K562 (cell line): Measurements from ENCODE around the gene EXOC7. TPM values are rescaled to one million over a fixed set of nuclear protein-coding genes. Genes with fewer than 3 reads are reported as not detected.
A peak's percentile ranks its signal among the peaks of the same experiment; 100 is the strongest.

Experiments
- ARHGAP35 ChIP-seq: fragments of 450-650 bp; IDR thresholded peaks from 2 replicates; pipeline ENCODE4 v1.6.1; 2018; ENCODE audit not compliant: partially characterized antibody
- ARNT ChIP-seq, 2 experiments: fragments of 450-650 bp; IDR thresholded peaks; 2 replicates each; pipeline ENCODE4 v1.6.1; 2016; ENCODE audit warnings: mild to moderate bottlenecking in 1 of 2
- CBX8 ChIP-seq: fragments of 200-600 bp; sonication (generic); IDR thresholded peaks from 2 replicates; pipeline ENCODE4 v1.6.1; 2012; ENCODE audit warnings: borderline replicate concordance, mixed run types, low read depth, mild to moderate bottlenecking, moderate library complexity, mixed read lengths, low read length, control low read depth, inconsistent platforms; ENCODE audit not compliant: poor library complexity, severe bottlenecking; ENCODE audit errors: extremely low read depth
- CEBPG ChIP-seq, 3 experiments: fragments of 200-800 bp in 1 of 3; sonication (Bioruptor generic) in 1 of 3; sonication (generic) in 1 of 3; formaldehyde crosslinking in 1 of 3; IDR thresholded peaks in 2 of 3; conservative IDR thresholded peaks in 1 of 3; 2 replicates each; pipeline versions ENCODE4 v1.6.1 to v1.8.0; 2016 to 2022; ENCODE audit warnings: missing compliant biosample characterization in 2 of 3, missing genetic modification characterization in 2 of 3, mild to moderate bottlenecking in 1 of 3, missing genetic modification reagents in 1 of 3
- CXXC5 ChIP-seq: fragments of 250-450 bp; sonication (Bioruptor Pico); IDR thresholded peaks from 2 replicates; pipeline ENCODE4 v1.8.0; 2022; ENCODE audit warnings: inconsistent platforms, mild to moderate bottlenecking, moderate library complexity
- ELF2 ChIP-seq: fragments of 250-450 bp; sonication (Bioruptor Pico); IDR thresholded peaks from 2 replicates; pipeline ENCODE4 v1.5.0; 2021; ENCODE audit warnings: mild to moderate bottlenecking
- FOXK2 ChIP-seq, 2 experiments: fragments of 450-650 bp; IDR thresholded peaks in 1 of 2; conservative IDR thresholded peaks in 1 of 2; 2 replicates each; pipeline ENCODE4 v1.6.1; 2016; ENCODE audit warnings: low read depth in 2 of 2, mild to moderate bottlenecking in 1 of 2
- GABPA ChIP-seq: fragments of 200-800 bp; sonication (Bioruptor generic); conservative IDR thresholded peaks from 2 replicates; pipeline ENCODE4 v1.6.1; 2016; ENCODE audit warnings: low read depth, missing genetic modification characterization, missing compliant biosample characterization
- HDGF ChIP-seq: fragments of 450-650 bp; IDR thresholded peaks from 2 replicates; pipeline ENCODE4 v1.6.1; 2016
- MCM2 ChIP-seq: fragments of 450-650 bp; IDR thresholded peaks from 2 replicates; pipeline ENCODE4 v1.6.1; 2017; ENCODE audit warnings: low read depth, mild to moderate bottlenecking
- MCM5 ChIP-seq: fragments of 450-650 bp; IDR thresholded peaks from 2 replicates; pipeline ENCODE4 v1.6.1; 2016; ENCODE audit warnings: low read depth
- NCOA4 ChIP-seq: fragments of 450-650 bp; IDR thresholded peaks from 2 replicates; pipeline ENCODE4 v1.6.1; 2018; ENCODE audit warnings: mild to moderate bottlenecking; ENCODE audit not compliant: partially characterized antibody
- OTX1 ChIP-seq: fragments of 450-650 bp; formaldehyde crosslinking; IDR thresholded peaks from 2 replicates; pipeline ENCODE4 v1.4.0; 2022; ENCODE audit warnings: mild to moderate bottlenecking
- PHF8 ChIP-seq: fragments of 200-600 bp; sonication (generic); IDR thresholded peaks from 2 replicates; pipeline ENCODE4 v1.6.1; 2012; ENCODE audit warnings: mixed run types, mild to moderate bottlenecking, inconsistent platforms, low read length, moderate library complexity, borderline replicate concordance
- PPARD ChIP-seq: fragments of 250-450 bp; sonication (Bioruptor Pico); IDR thresholded peaks from 2 replicates; pipeline ENCODE4 v1.8.0; 2022; ENCODE audit warnings: inconsistent platforms, mild to moderate bottlenecking, moderate library complexity
- SP1 ChIP-seq: sonication (generic); formaldehyde crosslinking; IDR thresholded peaks from 2 replicates; pipeline ENCODE4 v1.8.1; 2022; ENCODE audit warnings: mild to moderate bottlenecking, missing genetic modification reagents
- TCF7 ChIP-seq: sonication (generic); IDR thresholded peaks from 2 replicates; pipeline ENCODE4 v1.6.1; 2016; ENCODE audit warnings: antibody characterized with exemption, borderline replicate concordance
- XRCC3 ChIP-seq: fragments of 450-650 bp; IDR thresholded peaks from 2 replicates; pipeline ENCODE4 v1.6.1; 2017; ENCODE audit warnings: mild to moderate bottlenecking, moderate library complexity
- YBX1 ChIP-seq: fragments of 450-650 bp; IDR thresholded peaks from 2 replicates; pipeline ENCODE4 v1.7.1; 2016; ENCODE audit warnings: mild to moderate bottlenecking
- ZBTB7A ChIP-seq: IDR thresholded peaks from 2 replicates; pipeline ENCODE4 v1.6.1; 2011; ENCODE audit warnings: low read depth, mild to moderate bottlenecking, low read length, moderate library complexity, borderline replicate concordance; ENCODE audit not compliant: control insufficient read depth
- ZC3H11A ChIP-seq: IDR thresholded peaks from 2 replicates; pipeline ENCODE4 v1.6.1; 2012; ENCODE audit warnings: low read depth, low read length, improper control_type of control experiment
- ZNF253 ChIP-seq: fragments of 250-450 bp; sonication (Bioruptor Pico); conservative IDR thresholded peaks from 2 replicates; pipeline ENCODE4 v1.6.1; 2021; ENCODE audit warnings: mild to moderate bottlenecking
- ZNF444 ChIP-seq: fragments of 250-450 bp; sonication (Bioruptor Pico); IDR thresholded peaks from 2 replicates; pipeline ENCODE4 v1.4.0; 2020; ENCODE audit warnings: mild to moderate bottlenecking, moderate library complexity
- ZNF445 ChIP-seq: fragments of 250-450 bp; sonication (Bioruptor Pico); IDR thresholded peaks from 2 replicates; pipeline ENCODE4 v1.4.0; 2020; ENCODE audit warnings: low read depth, mild to moderate bottlenecking, moderate library complexity
- ZNF57 ChIP-seq: fragments of 450-650 bp; formaldehyde crosslinking; IDR thresholded peaks from 2 replicates; pipeline ENCODE4 v1.4.0; 2020; ENCODE audit warnings: mild to moderate bottlenecking, moderate library complexity
- polyA plus RNA-seq, 8 experiments: library from polyadenylated mRNA; depleted of rRNA in 4 of 8; stranded (reverse) in 5 of 8; unstranded in 3 of 8; fragments of >200 nt; fragmentation: Nextera tagmentation in 2 of 8; fragmentation: Illumina TruSeq in 1 of 8; extraction: Ambion mirVana in 2 of 8; extraction: Trizol in 1 of 8; gene quantifications; 2 replicates each; pipeline versions ENCODE4 v1.2.1 to v1.2.3, GENCODE V29; 2011 to 2014; ENCODE audit warnings: inconsistent platforms in 1 of 8, missing spikeins in 1 of 8
- total RNA-seq, 7 experiments: library from RNA; depleted of rRNA in 6 of 7; stranded (reverse); fragments of >200 nt in 6 of 7; fragmentation: Illumina TruSeq in 2 of 7; extraction: Trizol in 2 of 7; gene quantifications; 2 replicates each; pipeline versions ENCODE4 v1.2.1 to v1.2.3, GENCODE V29; 2011 to 2021; ENCODE audit warnings: low replicate concordance in 1 of 7
- TF ChIP-seq, protein P1 (sequence below): fragments of 450-650 bp; conservative IDR thresholded peaks from 2 replicates; pipeline ENCODE4 v1.6.1; 2016; ENCODE audit warnings: missing genetic modification characterization, low read depth, mild to moderate bottlenecking, control low read depth, missing compliant biosample characterization
- TF ChIP-seq, protein P2 (sequence below): fragments of 450-650 bp; IDR thresholded peaks from 2 replicates; pipeline ENCODE4 v1.7.0; 2016; ENCODE audit warnings: borderline replicate concordance

Gene EXOC7
- total and polyA plus RNA-seq, 9 of the 15 experiments (the other 6 are each of a cell fraction or from before 2014, with no cell fraction given) = 18.6 to 57.0 (median 35.0) TPM

DNA sequence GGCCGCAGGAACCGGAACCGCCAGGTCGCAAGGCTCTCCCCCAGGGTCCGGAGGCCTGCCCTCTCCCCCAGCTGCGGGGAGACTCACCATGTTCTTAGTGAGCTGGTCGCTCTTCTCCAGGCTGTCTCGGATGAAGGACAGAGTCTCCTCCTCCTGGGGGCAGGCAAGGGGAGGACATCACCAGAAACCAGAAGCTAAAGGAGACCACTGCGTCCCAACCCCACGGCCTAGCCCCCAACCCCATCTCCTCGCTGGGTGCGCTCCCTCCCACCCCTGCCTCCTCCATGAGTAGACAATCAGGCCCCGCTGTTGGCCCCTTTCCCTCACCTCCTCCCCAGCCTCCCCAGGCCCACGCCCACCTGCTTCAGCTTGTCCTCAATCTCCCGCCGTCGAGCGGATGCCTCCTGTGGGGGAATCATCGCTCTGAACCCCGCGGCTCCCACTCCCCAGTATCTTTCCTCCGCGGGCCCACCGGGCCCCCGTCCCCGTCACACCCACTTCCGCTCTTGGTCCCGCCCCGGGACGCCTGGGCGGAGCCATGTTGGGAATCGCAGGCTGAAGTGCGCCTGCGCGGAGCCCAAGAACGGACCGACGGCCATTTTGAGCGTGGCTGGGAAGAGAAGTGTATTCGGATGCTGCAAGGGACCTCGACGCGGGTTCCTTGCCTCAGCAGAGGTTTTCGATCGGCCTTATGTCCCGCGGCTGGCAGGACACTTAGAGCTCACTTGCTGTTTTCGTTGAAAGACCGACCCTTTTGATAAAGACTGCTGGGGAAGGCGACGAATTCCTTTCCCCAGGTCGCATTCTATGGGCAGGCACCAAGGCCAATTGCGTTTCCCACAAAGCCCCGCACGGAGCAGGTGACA is at the start of gene EXOC7 (continued):
- TF ChIP-seq ZNF253 (CRISPR knock-in tag) = no peak
- no peak for TF ChIP-seq ZC3H11A
- no peak for TF ChIP-seq XRCC3
- TF ChIP-seq PHF8 = peak; percentile 93
- TF ChIP-seq ZBTB7A = peak; percentile 91
- TF ChIP-seq SP1 (CRISPR knock-in tag) = peak; percentile 71
- no peak for TF ChIP-seq ZNF57 (CRISPR knock-in tag)
- TF ChIP-seq YBX1 = no peak
- no peak for TF ChIP-seq MCM2
- no peak for TF ChIP-seq HDGF
- TF ChIP-seq CBX8 = no peak
- no peak for TF ChIP-seq MCM5
- peak; percentile 11; the same call in 1 of the 2 replicates for TF ChIP-seq CEBPG (CRISPR knock-in tag; IDR thresholded peaks at IDR 0.05)
- no peak for TF ChIP-seq CEBPG (tag; conservative IDR thresholded peaks at IDR 0.05 in 1 of 2, IDR thresholded peaks at IDR 0.05 in 1 of 2)
- TF ChIP-seq GABPA (tag) = peak; percentile 91
- peak; percentile 56 for TF ChIP-seq CXXC5
- no peak for TF ChIP-seq ZNF444 (CRISPR knock-in tag)
- no peak for TF ChIP-seq NCOA4
- no peak for TF ChIP-seq ARNT (IDR thresholded peaks at IDR 0.05)
- TF ChIP-seq ARHGAP35 = peak; percentile 37
- peak; percentile 68 for TF ChIP-seq ELF2 (CRISPR knock-in tag)
- no peak for TF ChIP-seq TCF7
- 0 out of 2 replicates have a peak, but pooled peaks have one; percentile 23 for TF ChIP-seq OTX1 (CRISPR knock-in tag)
- TF ChIP-seq PPARD (CRISPR knock-in tag) = no peak
- no peak for TF ChIP-seq ZNF445 (CRISPR knock-in tag)
- TF ChIP-seq, protein P1, sequence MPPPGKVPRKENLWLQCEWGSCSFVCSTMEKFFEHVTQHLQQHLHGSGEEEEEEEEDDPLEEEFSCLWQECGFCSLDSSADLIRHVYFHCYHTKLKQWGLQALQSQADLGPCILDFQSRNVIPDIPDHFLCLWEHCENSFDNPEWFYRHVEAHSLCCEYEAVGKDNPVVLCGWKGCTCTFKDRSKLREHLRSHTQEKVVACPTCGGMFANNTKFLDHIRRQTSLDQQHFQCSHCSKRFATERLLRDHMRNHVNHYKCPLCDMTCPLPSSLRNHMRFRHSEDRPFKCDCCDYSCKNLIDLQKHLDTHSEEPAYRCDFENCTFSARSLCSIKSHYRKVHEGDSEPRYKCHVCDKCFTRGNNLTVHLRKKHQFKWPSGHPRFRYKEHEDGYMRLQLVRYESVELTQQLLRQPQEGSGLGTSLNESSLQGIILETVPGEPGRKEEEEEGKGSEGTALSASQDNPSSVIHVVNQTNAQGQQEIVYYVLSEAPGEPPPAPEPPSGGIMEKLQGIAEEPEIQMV (tag) = no peak
- TF ChIP-seq, protein P2, sequence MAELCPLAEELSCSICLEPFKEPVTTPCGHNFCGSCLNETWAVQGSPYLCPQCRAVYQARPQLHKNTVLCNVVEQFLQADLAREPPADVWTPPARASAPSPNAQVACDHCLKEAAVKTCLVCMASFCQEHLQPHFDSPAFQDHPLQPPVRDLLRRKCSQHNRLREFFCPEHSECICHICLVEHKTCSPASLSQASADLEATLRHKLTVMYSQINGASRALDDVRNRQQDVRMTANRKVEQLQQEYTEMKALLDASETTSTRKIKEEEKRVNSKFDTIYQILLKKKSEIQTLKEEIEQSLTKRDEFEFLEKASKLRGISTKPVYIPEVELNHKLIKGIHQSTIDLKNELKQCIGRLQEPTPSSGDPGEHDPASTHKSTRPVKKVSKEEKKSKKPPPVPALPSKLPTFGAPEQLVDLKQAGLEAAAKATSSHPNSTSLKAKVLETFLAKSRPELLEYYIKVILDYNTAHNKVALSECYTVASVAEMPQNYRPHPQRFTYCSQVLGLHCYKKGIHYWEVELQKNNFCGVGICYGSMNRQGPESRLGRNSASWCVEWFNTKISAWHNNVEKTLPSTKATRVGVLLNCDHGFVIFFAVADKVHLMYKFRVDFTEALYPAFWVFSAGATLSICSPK = no peak
- TF ChIP-seq FOXK2 (conservative IDR thresholded peaks at IDR 0.05 in 1 of 2, IDR thresholded peaks at IDR 0.05 in 1 of 2; ENCODE audit: low read depth in 2 of 2) = 0 out of 4 replicates have a peak, but pooled peaks of 1 of the 2 experiments have one; percentile 27
